Spinal cord (tissue), 10 donors: ENCODE data around the gene CPNE2. TPM values are rescaled to one million over a fixed set of nuclear protein-coding genes. Genes with fewer than 3 reads are reported as not detected.

Experiments
- DNase-seq, 6 donors: peaks; one replicate each; pipeline versions ENCODE4 v3.0.0 to v3.0.0-alpha.2; 2013 to 2015; ENCODE audit warnings: low spot score in 6 of 6, low read depth in 4 of 6
- H3K27ac ChIP-seq: one replicate; pipeline ENCODE4 v1.5.1; 2013; ENCODE audit warnings: low read depth, low read length, control low read depth
- H3K27me3 ChIP-seq: one replicate; pipeline ENCODE4 v1.6.1; 2013; ENCODE audit warnings: low read length; ENCODE audit not compliant: control insufficient read depth, insufficient read depth
- H3K36me3 ChIP-seq: one replicate; pipeline ENCODE4 v1.6.1; 2013; ENCODE audit warnings: low read length; ENCODE audit not compliant: control insufficient read depth, insufficient read depth
- H3K4me1 ChIP-seq: one replicate; pipeline ENCODE4 v1.6.1; 2013; ENCODE audit warnings: low read length; ENCODE audit not compliant: control insufficient read depth, insufficient read depth
- H3K4me3 ChIP-seq: one replicate; pipeline ENCODE4 v1.5.1; 2013; ENCODE audit warnings: low read depth, low read length, control low read depth
- H3K9me3 ChIP-seq: one replicate; pipeline ENCODE4 v1.6.1; 2013; ENCODE audit warnings: low read length; ENCODE audit not compliant: control insufficient read depth, insufficient read depth
- WGBS: methylation state at CpG from one replicate; pipeline ENCODE4 v1.1.5; 2013; ENCODE audit warnings: missing lambda C conversion rate; ENCODE audit not compliant: insufficient coverage; 5-methylcytosine and 5-hydroxymethylcytosine counted together
- polyA plus RNA-seq, 2 donors: library from polyadenylated mRNA; unstranded; fragments of 120-200 nt; gene quantifications; one replicate each; pipeline ENCODE4 v1.2.1, GENCODE V29; 2013; ENCODE audit not compliant: insufficient read length in 2 of 2
- total RNA-seq, 2 donors: library from RNA; depleted of rRNA in 1 of 2; stranded (reverse); fragments of 120-200 nt in 1 of 2; fragments of >200 nt in 1 of 2; gene quantifications; one replicate each; pipeline versions ENCODE4 v1.2.3 to v1.2.4, GENCODE V29; 2013 to 2014
- donor health status: healthy.

Gene CPNE2
- total and polyA plus RNA-seq, 4 donors, result 56.4 to 197 (median 121) TPM

GRCh38 chr16:57155702-57156350, 63.4 kb downstream of the CPNE2 start:
- peaks cover 2% of the 10 kb centered on the region for H3K4me1 ChIP-seq
- H3K27me3 ChIP-seq, result no peaks in the 10 kb centered on the region
- no peak overlapping the region for H3K27ac ChIP-seq
- no peak overlapping the region for H3K4me3 ChIP-seq
- DNase-seq, result no peak
- H3K36me3 ChIP-seq, result peaks cover 37% of the 10 kb centered on the region
- 94% methylated on average over 5 of the region's 6 CpGs for WGBS
- no peaks in the 10 kb centered on the region for H3K9me3 ChIP-seq

GRCh38 chr16:57156351-57156703, 63.9 kb downstream of the CPNE2 start:
- no peaks in the 10 kb centered on the region for H3K9me3 ChIP-seq
- no peak overlapping the region for H3K4me3 ChIP-seq
- H3K27me3 ChIP-seq, result no peaks in the 10 kb centered on the region
- H3K27ac ChIP-seq, result no peak overlapping the region
- peaks cover 37% of the 10 kb centered on the region for H3K36me3 ChIP-seq
- 88% methylated on average over 2 of the region's 4 CpGs for WGBS
- no peak for DNase-seq
- no peaks in the 10 kb centered on the region for H3K4me1 ChIP-seq

- H3K27me3 ChIP-seq, result no peaks in the 10 kb centered on the region
- no CpG with 5 or more reads among the region's 1 CpG for WGBS
- H3K4me3 ChIP-seq, result no peak overlapping the region
- no peak for DNase-seq
- H3K9me3 ChIP-seq, result no peaks in the 10 kb centered on the region
- H3K4me1 ChIP-seq, result no peaks in the 10 kb centered on the region
- H3K27ac ChIP-seq, result no peak overlapping the region
- H3K36me3 ChIP-seq, result peaks cover 48% of the 10 kb centered on the region
These were observed 65.2 kb downstream of the CPNE2 start for GRCh38 chr16:57157533-57157932.

GRCh38 chr16:57159447-57159846, 67.1 kb downstream of the CPNE2 start:
- Histone ChIP-seq H3K36me3 (peaks cover 38% of the 10 kb centered on the region), H3K4me3 (no peak overlapping the region), H3K27me3 (no peaks in the 10 kb centered on the region), H3K9me3 (no peaks in the 10 kb centered on the region), H3K4me1 (no peaks in the 10 kb centered on the region), H3K27ac (no peak overlapping the region)
- no peak for DNase-seq
- 89% methylated on average over 3 of the region's 4 CpGs for WGBS

GRCh38 chr16:57163842-57164241, 71.5 kb downstream of the CPNE2 start:
- WGBS, result 29% methylated on average over 1 of the region's 1 CpG
- no peak overlapping the region for H3K4me3 ChIP-seq
- H3K36me3 ChIP-seq, result peaks cover 25% of the 10 kb centered on the region
- H3K9me3 ChIP-seq, result no peaks in the 10 kb centered on the region
- no peaks in the 10 kb centered on the region for H3K27me3 ChIP-seq
- no peak for DNase-seq
- no peak overlapping the region for H3K27ac ChIP-seq
- H3K4me1 ChIP-seq, result no peaks in the 10 kb centered on the region

- H3K27me3 ChIP-seq, result no peaks in the 10 kb centered on the region
- no peaks in the 10 kb centered on the region for H3K9me3 ChIP-seq
- H3K4me3 ChIP-seq, result no peak overlapping the region
- no peak for DNase-seq
- H3K27ac ChIP-seq, result no peak overlapping the region
- H3K4me1 ChIP-seq, result no peaks in the 10 kb centered on the region
- 84% methylated on average over 2 of the region's 5 CpGs for WGBS
- H3K36me3 ChIP-seq, result peaks cover 25% of the 10 kb centered on the region
These were observed 73.1 kb downstream of the CPNE2 start for GRCh38 chr16:57165483-57165882.

- Histone ChIP-seq H3K9me3 (no peaks in the 10 kb centered on the region), H3K4me3 (no peak overlapping the region), H3K27ac (no peak overlapping the region), H3K27me3 (no peaks in the 10 kb centered on the region), H3K4me1 (no peaks in the 10 kb centered on the region), H3K36me3 (peaks cover 29% of the 10 kb centered on the region)
- WGBS, result 59% methylated on average over 2 of the region's 3 CpGs
- peak in 1 of 6 donors; percentile 39 for DNase-seq
These were observed 73.6 kb downstream of the CPNE2 start for GRCh38 chr16:57165938-57166337.

GRCh38 chr16:57166451-57166850, 74.1 kb downstream of the CPNE2 start:
- Histone ChIP-seq H3K4me1 (no peaks in the 10 kb centered on the region), H3K9me3 (no peaks in the 10 kb centered on the region), H3K27me3 (no peaks in the 10 kb centered on the region), H3K27ac (peak overlapping the region; percentile 29), H3K4me3 (no peak overlapping the region), H3K36me3 (peaks cover 30% of the 10 kb centered on the region)
- no peak for DNase-seq

GRCh38 chr16:57166951-57167350, 74.6 kb downstream of the CPNE2 start:
- H3K27ac ChIP-seq, result peak overlapping the region; percentile 29
- WGBS, result no CpG with 5 or more reads among the region's 7 CpGs

GRCh38 chr16:57167538-57167937, 75.2 kb downstream of the CPNE2 start:
- H3K4me3 ChIP-seq, result no peak overlapping the region
- no peaks in the 10 kb centered on the region for H3K27me3 ChIP-seq
- H3K9me3 ChIP-seq, result no peaks in the 10 kb centered on the region
- peaks cover 25% of the 10 kb centered on the region for H3K36me3 ChIP-seq
- H3K27ac ChIP-seq, result no peak overlapping the region
- DNase-seq, result no peak
- no peaks in the 10 kb centered on the region for H3K4me1 ChIP-seq
- no CpG with 5 or more reads among the region's 3 CpGs for WGBS

More at GRCh38 chr16:57166951-57167350, 74.6 kb downstream of the CPNE2 start:
- H3K4me1 ChIP-seq, result no peaks in the 10 kb centered on the region
- H3K36me3 ChIP-seq, result peaks cover 29% of the 10 kb centered on the region
- DNase-seq, result no peak
- no peak overlapping the region for H3K4me3 ChIP-seq
- no peaks in the 10 kb centered on the region for H3K27me3 ChIP-seq
- H3K9me3 ChIP-seq, result no peaks in the 10 kb centered on the region
